Measurements from ENCODE around the gene HOXD1. TPM values are rescaled to one million over a fixed set of nuclear protein-coding genes. Genes with fewer than 3 reads are reported as not detected.

The HOXD1 gene
- total RNA-seq, 1 experiment from 2014 or later: not detected

DNA sequence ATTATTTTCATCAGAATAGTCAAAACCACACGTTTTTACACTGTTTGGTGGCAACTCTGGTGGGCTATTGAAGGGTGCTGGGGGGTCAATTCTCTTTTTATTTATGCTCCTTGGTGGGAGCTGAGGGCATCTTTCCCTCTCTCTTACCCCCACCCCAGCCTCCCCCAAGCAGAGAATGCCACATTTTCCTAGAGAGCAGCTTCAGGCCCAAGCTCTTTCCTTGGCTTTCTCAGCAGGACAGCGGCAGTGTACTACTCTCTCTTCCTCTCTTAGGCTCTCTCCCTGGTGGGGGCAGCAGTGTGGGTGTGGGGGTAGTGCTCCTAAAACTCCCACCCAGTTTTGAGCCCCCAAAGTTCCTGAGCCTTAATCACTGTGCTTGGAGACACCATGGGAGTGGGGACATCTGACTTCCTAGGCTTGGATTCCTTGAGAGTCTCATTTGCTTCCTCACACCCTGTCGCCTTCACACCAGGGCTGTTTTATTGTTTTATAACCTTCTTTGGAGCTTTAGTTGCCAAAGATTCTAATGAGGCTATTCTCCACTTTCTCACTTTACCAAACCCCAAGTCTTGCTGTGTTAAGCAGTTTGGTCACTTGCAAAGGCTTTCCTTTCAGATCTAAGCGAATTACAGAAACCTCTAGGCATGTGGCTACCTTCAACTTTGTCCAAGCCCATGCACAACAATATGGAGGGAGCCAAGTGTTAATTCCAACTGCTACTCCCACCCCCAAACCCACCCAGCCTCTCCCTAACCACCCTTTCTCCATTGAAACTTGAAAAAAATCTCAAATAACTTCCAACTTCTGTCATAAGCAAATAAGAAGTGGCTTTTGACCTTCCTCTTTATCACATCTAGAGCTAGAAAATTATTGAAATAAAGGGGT is 43.1 kb upstream of the HOXD1 start:
- no peak overlapping the region for H3K4ac ChIP-seq (ENCODE audit: low read depth, low read length)
- no peak overlapping the region for H3K27ac ChIP-seq (ENCODE audit: insufficient read length, low read depth, low read length)
- no peak overlapping the region for H2BK120ac ChIP-seq (ENCODE audit: low read depth, low read length, poor library complexity, severe bottlenecking)
- no peaks in the 10 kb centered on the region for H3K79me2 ChIP-seq (ENCODE audit: insufficient read depth, low read length)
- no peak overlapping the region for H3K9ac ChIP-seq (ENCODE audit: extremely low read depth, insufficient read length, low read length)
- H3K36me3 Mint-ChIP-seq (ENCODE audit: insufficient read depth in 1 of 3, low read depth in 3 of 3): no peaks in the 10 kb centered on the region; a peak in 1 of 7 replicates
- H3K4me1 ChIP-seq (ENCODE audit: insufficient read depth, low read length): no peaks in the 10 kb centered on the region
- no peaks in the 10 kb centered on the region for H3K23me2 ChIP-seq (ENCODE audit: insufficient read length, low read depth, low read length, poor library complexity, severe bottlenecking)
- no peaks in the 10 kb centered on the region for H3K9me3 ChIP-seq (ENCODE audit: control insufficient read depth, low read depth, low read length)
- H3K27me3 ChIP-seq (ENCODE audit: insufficient read depth, low read length): peaks cover 88% of the 10 kb centered on the region
- no peak overlapping the region for H3K27ac Mint-ChIP-seq
- H3K56ac ChIP-seq (ENCODE audit: insufficient read length, low read depth, low read length): no peak overlapping the region
- no peak for DNase-seq
- H4K5ac ChIP-seq (ENCODE audit: insufficient read length, low read depth, low read length): no peak overlapping the region
- WGBS (ENCODE audit: extremely low coverage, insufficient read length, low lambda C conversion rate): no CpG with 5 or more reads among the region's 4 CpGs
- no peak overlapping the region for H3K4me2 ChIP-seq (ENCODE audit: insufficient read depth, insufficient read length, low read length)
- no peak overlapping the region for H3K14ac ChIP-seq (ENCODE audit: insufficient read depth, low read length)
- TF ChIP-seq, protein P1, sequence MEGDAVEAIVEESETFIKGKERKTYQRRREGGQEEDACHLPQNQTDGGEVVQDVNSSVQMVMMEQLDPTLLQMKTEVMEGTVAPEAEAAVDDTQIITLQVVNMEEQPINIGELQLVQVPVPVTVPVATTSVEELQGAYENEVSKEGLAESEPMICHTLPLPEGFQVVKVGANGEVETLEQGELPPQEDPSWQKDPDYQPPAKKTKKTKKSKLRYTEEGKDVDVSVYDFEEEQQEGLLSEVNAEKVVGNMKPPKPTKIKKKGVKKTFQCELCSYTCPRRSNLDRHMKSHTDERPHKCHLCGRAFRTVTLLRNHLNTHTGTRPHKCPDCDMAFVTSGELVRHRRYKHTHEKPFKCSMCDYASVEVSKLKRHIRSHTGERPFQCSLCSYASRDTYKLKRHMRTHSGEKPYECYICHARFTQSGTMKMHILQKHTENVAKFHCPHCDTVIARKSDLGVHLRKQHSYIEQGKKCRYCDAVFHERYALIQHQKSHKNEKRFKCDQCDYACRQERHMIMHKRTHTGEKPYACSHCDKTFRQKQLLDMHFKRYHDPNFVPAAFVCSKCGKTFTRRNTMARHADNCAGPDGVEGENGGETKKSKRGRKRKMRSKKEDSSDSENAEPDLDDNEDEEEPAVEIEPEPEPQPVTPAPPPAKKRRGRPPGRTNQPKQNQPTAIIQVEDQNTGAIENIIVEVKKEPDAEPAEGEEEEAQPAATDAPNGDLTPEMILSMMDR (conservative IDR thresholded peaks at IDR 0.05): no peak
- no peak overlapping the region for H2BK20ac ChIP-seq (ENCODE audit: low read depth, low read length, poor library complexity, severe bottlenecking)
- H2BK12ac ChIP-seq (ENCODE audit: insufficient read length, low read depth, low read length): no peak overlapping the region
- H4K91ac ChIP-seq (ENCODE audit: insufficient read length, low read depth, low read length): no peak overlapping the region
- no peak overlapping the region for H3T11ph ChIP-seq (ENCODE audit: low read length)
- no peaks in the 10 kb centered on the region for H4K20me1 ChIP-seq (ENCODE audit: control insufficient read depth, insufficient read depth, insufficient read length)
- H2BK5ac ChIP-seq (ENCODE audit: insufficient read length, low read length): no peak overlapping the region
- peaks cover 98% of the 10 kb centered on the region for H3K27me3 Mint-ChIP-seq (ENCODE audit: low read depth)
- peaks cover 0 to 7% of the 10 kb centered on the region in 2 experiments; a peak in 4 of 5 replicates for H3K9me3 Mint-ChIP-seq
- no peak overlapping the region for H3K4me3 Mint-ChIP-seq
- H2AK5ac ChIP-seq (ENCODE audit: insufficient read length, low read length): no peak overlapping the region
- H3K23ac ChIP-seq (ENCODE audit: insufficient read length, low read depth, low read length): no peak overlapping the region
- H3K18ac ChIP-seq (ENCODE audit: insufficient read length, low read depth, low read length): no peak overlapping the region
- no peak overlapping the region for H4K8ac ChIP-seq (replicated peaks; ENCODE audit: insufficient read length, low read depth, low read length)
- H2BK15ac ChIP-seq (ENCODE audit: low read depth, low read length): no peak overlapping the region; the same call in 1 of the 2 replicates
- no peak overlapping the region for H2AFZ ChIP-seq (ENCODE audit: low read length)
- peaks cover 2 to 15% of the 10 kb centered on the region in 2 experiments; a peak in 3 of 4 replicates for H3K4me1 Mint-ChIP-seq
- H3K79me1 ChIP-seq (ENCODE audit: insufficient read depth, low read depth, low read length, poor library complexity, severe bottlenecking): no peaks in the 10 kb centered on the region
